Measurements from ENCODE around the gene FIS1. TPM values are rescaled to one million over a fixed set of nuclear protein-coding genes. Genes with fewer than 3 reads are reported as not detected.

FIS1 gene
- total and polyA plus RNA-seq, 10 of the 15 experiments (the other 5 are each of a cell fraction or from before 2014, with no cell fraction given) = 83.4 to 149 (median 108) TPM

- H3K4me1 ChIP-seq (ENCODE audit: control insufficient read depth, insufficient read depth, low read length) = peaks cover 5% of the 10 kb centered on the region
- ATAC-seq = peak; percentile 10
- no peak for FAIRE-seq
- H3K27ac ChIP-seq (ENCODE audit: control insufficient read depth, insufficient read depth) = peak overlapping the region; percentile 88
- WGBS (ENCODE audit: insufficient coverage, insufficient replicate concordance, low lambda C conversion rate, missing lambda C conversion rate) = 4% methylated on average over 25 of the region's 26 CpGs
- H3K79me2 ChIP-seq (ENCODE audit: control insufficient read depth, insufficient read depth, low read length) = peaks cover 30% of the 10 kb centered on the region
- intact Hi-C loops (cut with micrococcal nuclease; ENCODE audit: unreplicated experiment) = loop anchor here (1.0 kb wide), 1 partner anchor 26 kb away; no protein-coding TSS in a partner anchor
- DNase-seq (ENCODE audit: low read depth, low spot score) = no peak
- in situ Hi-C loops (cut with MboI) = no loop called here
- ChIA-PET CTCF (interaction anchor here (0.7 to 3.8 kb wide), 22 partner anchors 10 to 741 kb away, joined by 3 to 63 read pairs (median 4); partner anchors contain the start of genes FIS1, IFT22 and SLC12A9), POLR2A (interaction anchor here (0.9 to 2.1 kb wide), 13 partner anchors 9 to 606 kb away, joined by 3 to 12 read pairs (median 4); partner anchors contain the start of genes IFT22, MOSPD3, SLC12A9 and TRIM56), SMC1A (ENCODE audit: uncharacterized antibody, unreplicated experiment) (interaction anchor here (0.6 to 3.6 kb wide), 14 partner anchors 15 to 854 kb away, joined by 3 to 19 read pairs (median 4); partner anchors contain the start of genes FIS1, MOGAT3 and SERPINE1), RAD21 (ENCODE audit: unreplicated experiment) (interaction anchor here (1.0 to 3.9 kb wide), 7 partner anchors 26 to 501 kb away, joined by 3 to 37 read pairs (median 8); partner anchors contain the start of gene FIS1)
- H4K20me1 ChIP-seq (ENCODE audit: control insufficient read depth, insufficient read depth) = no peaks in the 10 kb centered on the region
- peak overlapping the region; percentile 88 for H3K9ac ChIP-seq (ENCODE audit: control insufficient read depth, insufficient read depth, low read length)
- H3K36me3 ChIP-seq (ENCODE audit: control insufficient read depth in 2 of 2, insufficient read depth in 2 of 2, low read length in 1 of 2) = peaks cover 0 to 5% of the 10 kb centered on the region in 2 experiments; a peak in 3 of 4 replicates
- TSS peak; percentile 87 for BruUV-seq (replicated peaks)
- no peaks in the 10 kb centered on the region for H3K9me3 ChIP-seq (replicated peaks; ENCODE audit: control insufficient read depth, insufficient read depth, low read length)
- peak overlapping the region; percentile 77 for H3K4me2 ChIP-seq (ENCODE audit: control insufficient read depth, insufficient read depth)
- peak overlapping the region; percentile 95 for H2AFZ ChIP-seq (ENCODE audit: control insufficient read depth, low read depth, low read length)
- H3K4me3 ChIP-seq = peak overlapping the region; percentile 88
- no peaks in the 10 kb centered on the region for H3K27me3 ChIP-seq (replicated peaks in 1 of 2; ENCODE audit: control insufficient read depth in 2 of 2, insufficient read depth in 2 of 2, low read length in 1 of 2)
- peak; percentile 32 to 38; a peak in 2 of 4 replicates for TF ChIP-seq IKZF2 (IDR thresholded peaks at IDR 0.05)
- peak; percentile 55 to 65; a peak in 3 of 4 replicates for TF ChIP-seq BHLHE40 (IDR thresholded peaks at IDR 0.05; ENCODE audit: borderline replicate concordance in 1 of 2, low read depth in 2 of 2, low read length in 1 of 2)
- 0 out of 2 replicates have a peak, but pooled peaks have one; percentile 9 for TF ChIP-seq TBL1XR1 (IDR thresholded peaks at IDR 0.05; ENCODE audit: low read depth, low read length)
- TF ChIP-seq, protein P1, sequence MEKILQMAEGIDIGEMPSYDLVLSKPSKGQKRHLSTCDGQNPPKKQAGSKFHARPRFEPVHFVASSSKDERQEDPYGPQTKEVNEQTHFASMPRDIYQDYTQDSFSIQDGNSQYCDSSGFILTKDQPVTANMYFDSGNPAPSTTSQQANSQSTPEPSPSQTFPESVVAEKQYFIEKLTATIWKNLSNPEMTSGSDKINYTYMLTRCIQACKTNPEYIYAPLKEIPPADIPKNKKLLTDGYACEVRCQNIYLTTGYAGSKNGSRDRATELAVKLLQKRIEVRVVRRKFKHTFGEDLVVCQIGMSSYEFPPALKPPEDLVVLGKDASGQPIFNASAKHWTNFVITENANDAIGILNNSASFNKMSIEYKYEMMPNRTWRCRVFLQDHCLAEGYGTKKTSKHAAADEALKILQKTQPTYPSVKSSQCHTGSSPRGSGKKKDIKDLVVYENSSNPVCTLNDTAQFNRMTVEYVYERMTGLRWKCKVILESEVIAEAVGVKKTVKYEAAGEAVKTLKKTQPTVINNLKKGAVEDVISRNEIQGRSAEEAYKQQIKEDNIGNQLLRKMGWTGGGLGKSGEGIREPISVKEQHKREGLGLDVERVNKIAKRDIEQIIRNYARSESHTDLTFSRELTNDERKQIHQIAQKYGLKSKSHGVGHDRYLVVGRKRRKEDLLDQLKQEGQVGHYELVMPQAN (conservative IDR thresholded peaks at IDR 0.05) = peak; percentile 26; the same call in 1 of the 2 replicates
- peak; percentile 63; the same call in 1 of the 2 replicates for TF ChIP-seq SMARCA5 (IDR thresholded peaks at IDR 0.05)
- TF ChIP-seq MYB (IDR thresholded peaks at IDR 0.05; ENCODE audit: borderline replicate concordance, low read depth, low read length) = no peak
- TF ChIP-seq E4F1 (IDR thresholded peaks at IDR 0.05; ENCODE audit: borderline replicate concordance, partially characterized antibody) = peak; percentile 3
- no peak for TF ChIP-seq MEF2B (IDR thresholded peaks at IDR 0.05; ENCODE audit: partially characterized antibody, poor library complexity, severe bottlenecking)
- no peak for TF ChIP-seq CBFB (IDR thresholded peaks at IDR 0.05; ENCODE audit: low read depth)
- TF ChIP-seq, protein P2, sequence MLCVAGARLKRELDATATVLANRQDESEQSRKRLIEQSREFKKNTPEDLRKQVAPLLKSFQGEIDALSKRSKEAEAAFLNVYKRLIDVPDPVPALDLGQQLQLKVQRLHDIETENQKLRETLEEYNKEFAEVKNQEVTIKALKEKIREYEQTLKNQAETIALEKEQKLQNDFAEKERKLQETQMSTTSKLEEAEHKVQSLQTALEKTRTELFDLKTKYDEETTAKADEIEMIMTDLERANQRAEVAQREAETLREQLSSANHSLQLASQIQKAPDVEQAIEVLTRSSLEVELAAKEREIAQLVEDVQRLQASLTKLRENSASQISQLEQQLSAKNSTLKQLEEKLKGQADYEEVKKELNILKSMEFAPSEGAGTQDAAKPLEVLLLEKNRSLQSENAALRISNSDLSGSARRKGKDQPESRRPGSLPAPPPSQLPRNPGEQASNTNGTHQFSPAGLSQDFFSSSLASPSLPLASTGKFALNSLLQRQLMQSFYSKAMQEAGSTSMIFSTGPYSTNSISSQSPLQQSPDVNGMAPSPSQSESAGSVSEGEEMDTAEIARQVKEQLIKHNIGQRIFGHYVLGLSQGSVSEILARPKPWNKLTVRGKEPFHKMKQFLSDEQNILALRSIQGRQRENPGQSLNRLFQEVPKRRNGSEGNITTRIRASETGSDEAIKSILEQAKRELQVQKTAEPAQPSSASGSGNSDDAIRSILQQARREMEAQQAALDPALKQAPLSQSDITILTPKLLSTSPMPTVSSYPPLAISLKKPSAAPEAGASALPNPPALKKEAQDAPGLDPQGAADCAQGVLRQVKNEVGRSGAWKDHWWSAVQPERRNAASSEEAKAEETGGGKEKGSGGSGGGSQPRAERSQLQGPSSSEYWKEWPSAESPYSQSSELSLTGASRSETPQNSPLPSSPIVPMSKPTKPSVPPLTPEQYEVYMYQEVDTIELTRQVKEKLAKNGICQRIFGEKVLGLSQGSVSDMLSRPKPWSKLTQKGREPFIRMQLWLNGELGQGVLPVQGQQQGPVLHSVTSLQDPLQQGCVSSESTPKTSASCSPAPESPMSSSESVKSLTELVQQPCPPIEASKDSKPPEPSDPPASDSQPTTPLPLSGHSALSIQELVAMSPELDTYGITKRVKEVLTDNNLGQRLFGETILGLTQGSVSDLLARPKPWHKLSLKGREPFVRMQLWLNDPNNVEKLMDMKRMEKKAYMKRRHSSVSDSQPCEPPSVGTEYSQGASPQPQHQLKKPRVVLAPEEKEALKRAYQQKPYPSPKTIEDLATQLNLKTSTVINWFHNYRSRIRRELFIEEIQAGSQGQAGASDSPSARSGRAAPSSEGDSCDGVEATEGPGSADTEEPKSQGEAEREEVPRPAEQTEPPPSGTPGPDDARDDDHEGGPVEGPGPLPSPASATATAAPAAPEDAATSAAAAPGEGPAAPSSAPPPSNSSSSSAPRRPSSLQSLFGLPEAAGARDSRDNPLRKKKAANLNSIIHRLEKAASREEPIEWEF (IDR thresholded peaks at IDR 0.05; ENCODE audit: insufficient replicate concordance, low read depth, low read length) = no peak
Observed at GRCh38 chr7:101218236-101219125, 26.4 kb downstream of the FIS1 start.
